ENCODE results near the gene OTOR.

Gene OTOR, protein sequence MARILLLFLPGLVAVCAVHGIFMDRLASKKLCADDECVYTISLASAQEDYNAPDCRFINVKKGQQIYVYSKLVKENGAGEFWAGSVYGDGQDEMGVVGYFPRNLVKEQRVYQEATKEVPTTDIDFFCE

DNA sequence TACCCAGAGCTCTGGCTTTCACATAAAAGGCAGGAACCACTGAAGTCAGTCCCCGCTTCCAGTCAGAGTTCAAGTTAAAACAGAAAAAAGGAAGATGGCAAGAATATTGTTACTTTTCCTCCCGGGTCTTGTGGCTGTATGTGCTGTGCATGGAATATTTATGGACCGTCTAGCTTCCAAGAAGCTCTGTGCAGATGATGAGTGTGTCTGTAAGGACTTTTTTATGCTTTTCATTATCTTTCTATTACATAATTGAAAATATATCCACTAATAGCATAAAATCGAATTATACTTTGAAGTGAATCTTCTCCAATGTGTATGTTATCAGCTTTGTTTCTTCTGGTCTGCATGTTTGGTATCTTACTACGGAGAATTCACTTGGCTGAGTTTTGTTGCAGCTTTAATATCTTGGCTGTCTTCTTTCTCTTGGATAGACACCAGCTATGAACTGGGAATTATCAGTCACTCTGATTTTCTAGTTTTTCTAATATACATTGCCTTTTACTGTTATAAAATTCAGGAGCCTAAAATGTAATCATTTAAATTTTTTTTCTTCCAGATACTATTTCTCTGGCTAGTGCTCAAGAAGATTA lies at the start of gene OTOR:
OTOR (plus strand) TSS at position 51 of the 593 bp plus-strand sequence; CDS start at position 95, 44 bp downstream.
- no peak for DNase-seq

DNA sequence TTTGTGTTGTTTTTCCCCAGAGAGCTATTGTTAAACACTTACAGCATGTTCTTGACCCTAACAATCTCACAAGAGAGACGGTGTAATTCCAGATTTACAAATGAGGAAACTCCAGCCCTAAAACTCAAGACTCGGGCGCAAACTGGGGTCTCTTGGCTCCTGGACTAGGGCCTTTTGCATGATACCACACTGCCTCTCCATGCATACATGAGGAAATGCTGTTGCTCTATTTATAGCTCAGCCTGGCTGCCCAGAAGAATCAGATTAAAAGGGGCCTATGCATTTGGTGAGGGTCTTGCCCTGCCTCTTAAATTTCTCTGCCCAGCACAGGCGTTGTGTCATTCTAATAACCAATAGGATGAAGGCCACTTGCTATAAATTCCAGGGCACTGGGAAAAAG lies 48.9 kb upstream of the OTOR start:
- DNase-seq, result no peak

DNA sequence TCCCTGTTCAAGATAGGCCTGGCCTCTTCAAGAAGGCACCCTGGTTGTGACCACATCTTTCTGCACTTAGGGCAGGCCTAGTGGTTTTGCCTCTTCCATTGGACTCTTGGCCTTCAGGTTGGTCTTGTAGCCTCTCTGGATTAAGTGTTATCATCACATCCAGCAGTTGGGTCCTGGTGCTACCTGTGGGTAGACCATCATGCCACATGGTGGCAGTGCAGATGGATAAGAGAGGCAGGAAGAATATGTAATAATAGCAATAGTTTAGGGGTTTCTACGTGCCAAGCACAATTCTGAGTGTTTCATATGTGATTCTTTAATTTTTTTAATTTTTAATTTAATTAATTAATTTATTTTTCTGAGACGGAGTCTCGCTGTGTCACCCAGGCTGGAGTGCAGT lies 46.9 kb upstream of the OTOR start:
- DNase-seq, result no peak

DNA sequence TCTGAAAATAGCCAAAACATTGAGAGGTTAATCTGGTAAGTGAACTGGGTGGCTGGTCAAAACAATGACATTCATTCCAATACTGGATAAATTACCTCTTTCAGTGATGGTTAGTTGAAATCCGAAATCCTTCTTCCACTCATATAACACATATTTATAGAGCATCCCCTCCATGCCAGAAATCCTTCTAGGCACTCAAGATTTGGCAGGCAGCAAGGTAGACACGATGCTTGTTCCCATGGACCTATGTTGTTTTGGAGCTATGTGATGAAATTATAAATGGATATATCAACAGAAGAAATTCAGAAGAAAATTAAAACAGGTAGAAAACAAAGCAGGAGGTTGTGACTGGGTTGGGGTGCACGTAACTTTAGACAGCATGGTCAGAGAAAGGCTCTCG lies 44.6 kb upstream of the OTOR start:
- no peak for DNase-seq

DNA sequence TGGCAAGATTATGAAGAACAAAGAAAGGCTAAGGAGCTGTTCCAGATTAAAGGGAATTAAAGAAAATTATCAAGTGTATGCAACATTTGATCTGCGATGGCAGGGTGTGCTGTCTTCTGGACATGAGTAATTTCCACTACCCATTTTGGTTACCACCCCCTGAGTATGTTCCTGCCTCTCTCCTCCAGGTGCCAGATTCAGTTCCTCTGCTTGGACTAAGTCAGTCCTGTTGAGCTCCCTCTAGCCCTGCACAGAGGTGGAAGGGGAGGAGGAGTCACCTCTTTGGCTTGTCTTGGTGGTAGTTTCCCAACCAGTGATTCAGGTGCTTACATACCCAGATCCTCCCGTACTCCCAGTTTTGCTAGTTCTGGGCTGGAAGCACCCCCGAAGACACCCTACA lies 40.5 kb upstream of the OTOR start:
- DNase-seq, result no peak

DNA sequence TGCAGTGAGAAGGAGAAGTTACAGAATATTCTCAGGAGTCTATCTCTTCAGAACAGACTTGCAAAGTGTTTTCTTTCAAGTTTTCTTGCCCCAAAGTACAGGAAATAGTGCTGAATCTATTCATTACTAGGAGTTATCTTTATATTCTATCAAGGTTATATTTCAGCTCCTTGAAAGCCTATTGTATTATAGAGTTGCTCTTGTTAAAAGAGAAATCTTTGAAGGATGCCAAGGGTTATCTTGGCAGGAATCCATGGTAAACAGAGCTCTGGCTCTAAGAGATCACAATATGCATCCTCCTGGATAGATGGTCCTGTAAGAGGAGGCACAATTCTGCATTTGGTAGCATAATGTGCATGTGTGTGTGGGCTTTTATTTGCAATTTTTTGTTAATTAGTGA lies 39.6 kb upstream of the OTOR start:
- no peak for DNase-seq

DNA sequence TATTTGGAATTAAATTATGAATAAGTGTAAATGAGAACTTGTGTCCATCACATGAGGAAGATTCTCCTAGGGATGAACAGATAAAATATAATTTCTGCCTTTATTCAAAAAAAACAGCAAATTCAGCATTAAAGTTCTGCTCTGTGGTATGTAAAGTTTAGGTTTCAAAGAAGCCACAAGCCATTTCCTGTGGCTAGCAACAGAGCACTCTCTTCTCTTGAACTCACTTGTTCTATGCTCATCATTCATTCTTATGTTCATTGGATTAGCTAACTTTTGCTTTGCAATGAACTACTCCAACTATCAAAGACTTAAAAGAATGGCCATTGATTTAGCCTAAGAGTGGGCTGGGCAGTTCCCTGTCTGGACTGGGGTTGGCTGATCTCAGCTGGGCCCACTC lies 39.1 kb upstream of the OTOR start:
- no peak for DNase-seq

DNA sequence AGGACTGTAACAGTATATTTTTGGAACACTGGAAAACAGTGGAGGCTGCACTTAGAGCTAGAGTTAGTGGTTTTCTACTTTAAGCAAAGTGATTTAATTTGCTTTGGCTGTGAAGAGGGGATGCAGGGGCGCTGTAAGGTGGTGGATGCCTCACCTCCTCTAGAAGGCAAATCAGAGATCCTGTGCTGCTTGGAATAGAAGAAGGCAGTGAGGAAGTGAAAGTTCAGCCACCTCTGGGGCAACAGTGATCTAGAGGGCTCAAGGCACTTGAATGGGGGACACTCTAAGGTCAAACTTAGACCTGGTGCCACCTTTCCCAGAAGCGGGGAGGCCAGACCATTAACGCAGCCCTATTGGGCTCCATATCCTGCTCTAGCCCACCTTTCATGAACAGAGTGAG lies 37.4 kb upstream of the OTOR start:
- no peak for DNase-seq

DNA sequence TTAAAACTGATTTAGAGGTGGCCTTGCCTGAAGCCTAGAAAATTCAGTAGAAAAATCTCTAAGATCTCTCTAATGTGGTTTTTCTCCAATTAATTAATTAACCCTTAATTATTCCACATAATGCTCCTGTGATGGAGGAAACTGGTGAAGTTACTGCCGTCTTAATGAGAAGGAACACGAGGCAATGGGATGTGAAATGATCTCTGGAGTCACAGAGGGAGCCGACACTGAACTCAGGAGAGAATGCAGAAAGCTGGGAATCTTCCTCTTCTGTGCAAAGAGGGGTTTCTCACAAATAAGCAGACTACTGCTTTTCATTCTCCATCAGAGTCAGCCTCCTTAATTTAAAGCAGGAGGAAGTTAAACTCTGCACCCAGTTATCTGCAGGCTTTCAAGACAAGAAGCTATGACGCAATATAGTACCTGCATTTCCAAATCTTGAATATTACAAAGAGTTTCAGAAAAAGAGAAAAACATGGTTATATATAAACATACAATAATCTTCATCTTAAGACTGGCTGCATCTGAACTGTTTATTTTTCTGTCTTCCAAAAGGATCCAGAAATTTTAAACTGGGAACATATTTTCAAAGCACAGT lies 36.4 kb upstream of the OTOR start:
- DNase-seq, result no peak

DNA sequence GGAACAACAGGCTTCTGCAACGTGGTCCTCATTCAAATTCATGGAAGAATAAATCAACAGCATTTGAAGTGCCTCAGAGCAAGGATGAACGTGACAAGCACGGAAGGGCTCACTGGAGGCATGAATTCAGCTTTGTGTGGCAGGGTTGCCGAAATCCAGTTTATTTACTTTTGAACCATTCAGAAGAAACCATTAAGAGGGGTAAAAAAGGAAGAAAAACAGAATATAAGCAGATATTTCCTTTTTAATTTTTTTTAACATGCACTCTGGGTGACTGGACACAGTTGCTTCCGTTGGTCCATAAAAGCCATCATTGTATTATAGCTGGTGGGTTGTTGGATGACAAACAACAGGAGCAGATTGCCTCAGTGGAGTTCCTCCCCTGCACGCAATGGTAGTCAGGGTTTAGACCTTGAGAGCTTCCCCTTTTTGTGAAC lies 35.6 kb upstream of the OTOR start:
- DNase-seq, result peak; percentile 71

DNA sequence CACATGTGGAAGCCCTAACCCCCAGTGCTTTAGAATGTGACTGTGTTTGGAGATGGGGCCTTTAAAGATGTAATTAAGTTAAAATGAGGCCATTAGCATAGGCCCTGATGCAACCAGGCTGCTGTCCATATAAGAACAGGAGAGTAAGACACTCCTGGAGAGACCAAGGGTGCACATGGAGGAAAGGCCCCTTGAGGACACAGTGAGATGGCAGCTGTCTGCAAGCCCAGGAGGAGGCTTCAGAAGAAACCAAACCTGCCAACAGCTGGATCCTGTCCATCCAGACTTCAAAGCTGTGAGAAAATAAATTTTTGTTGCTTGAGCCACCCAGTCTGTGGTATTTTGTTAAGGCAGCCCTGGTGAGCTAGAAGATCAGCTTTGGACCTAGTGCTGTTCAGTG lies 35.1 kb upstream of the OTOR start:
- DNase-seq, result no peak

DNA sequence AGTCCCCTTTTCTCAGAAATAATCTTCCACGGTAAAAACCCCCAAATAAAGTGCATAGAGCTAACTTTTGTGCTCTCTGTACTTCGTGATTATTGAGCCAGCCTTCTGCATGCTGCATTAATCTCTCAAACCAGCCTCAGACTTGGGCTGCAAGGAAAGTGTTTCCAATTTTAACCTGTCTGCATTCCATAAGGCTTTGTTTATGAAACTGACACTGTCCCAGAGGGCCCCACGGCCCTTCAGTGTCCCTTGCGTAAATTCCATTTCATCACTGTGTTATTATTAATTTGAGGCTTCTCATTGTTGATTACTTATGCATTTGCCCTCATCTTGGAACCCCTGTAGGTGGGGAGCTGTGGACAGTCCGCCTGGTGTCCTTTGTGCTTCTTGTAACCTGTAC lies 33.9 kb upstream of the OTOR start:
- DNase-seq, result no peak

DNA sequence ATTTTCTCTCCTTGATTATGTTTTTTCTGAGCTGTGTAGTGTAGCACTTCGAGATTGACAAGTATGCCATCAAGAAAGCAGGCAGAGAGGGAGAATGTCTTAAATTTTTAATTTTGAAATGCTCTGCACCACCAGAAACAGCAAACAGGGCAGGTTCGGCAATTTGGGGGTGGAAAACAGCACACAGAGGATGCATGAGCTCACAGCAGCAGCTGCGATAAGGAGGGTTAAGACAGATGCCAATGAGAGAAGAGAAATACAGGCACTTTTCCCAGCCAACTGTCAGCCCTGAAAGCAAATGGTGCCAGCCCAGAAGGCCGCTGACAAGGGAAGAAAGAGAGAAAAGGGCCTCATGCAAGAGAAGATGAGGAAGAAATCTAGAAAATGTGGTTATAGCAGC lies 33.4 kb upstream of the OTOR start:
- no peak for DNase-seq

DNA sequence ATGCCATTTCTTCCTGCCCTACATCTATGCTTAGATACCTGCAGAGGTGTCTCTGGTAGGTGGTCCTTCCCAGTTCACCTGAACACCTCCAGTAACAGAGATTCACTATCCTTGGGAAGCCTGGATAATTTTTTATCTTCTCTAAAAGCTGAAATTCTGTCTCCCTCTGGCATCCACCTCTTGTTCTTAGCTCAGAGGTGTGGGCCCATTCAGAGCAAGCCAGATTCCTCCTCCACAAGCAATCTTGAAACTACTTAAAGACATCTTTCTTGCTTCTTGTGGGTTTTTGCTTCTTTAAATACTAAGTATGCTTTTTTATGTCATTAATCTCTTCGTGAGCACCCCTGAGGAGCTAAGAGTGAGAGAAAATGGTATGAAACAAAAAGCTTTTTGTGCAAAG lies 28.7 kb upstream of the OTOR start:
- DNase-seq, result no peak

DNA sequence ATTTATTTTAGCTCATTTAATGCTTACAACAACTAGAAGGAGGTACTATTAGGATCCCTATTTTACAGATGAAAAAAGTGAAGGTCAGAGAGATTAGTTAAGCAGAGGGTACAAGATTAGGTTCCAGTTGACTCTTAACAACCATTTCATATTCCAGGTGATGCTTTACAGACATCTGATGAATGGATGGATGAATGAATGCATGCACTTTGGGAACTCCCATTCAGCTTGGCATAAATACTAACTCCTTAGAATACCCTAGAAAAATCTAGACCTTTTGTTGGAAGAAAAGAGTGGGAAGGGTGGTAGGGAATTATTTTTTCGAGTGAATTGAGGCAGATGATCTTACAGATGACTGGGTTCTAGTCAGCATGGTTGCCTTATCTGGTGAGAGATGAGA lies 19.1 kb upstream of the OTOR start:
- DNase-seq, result no peak

DNA sequence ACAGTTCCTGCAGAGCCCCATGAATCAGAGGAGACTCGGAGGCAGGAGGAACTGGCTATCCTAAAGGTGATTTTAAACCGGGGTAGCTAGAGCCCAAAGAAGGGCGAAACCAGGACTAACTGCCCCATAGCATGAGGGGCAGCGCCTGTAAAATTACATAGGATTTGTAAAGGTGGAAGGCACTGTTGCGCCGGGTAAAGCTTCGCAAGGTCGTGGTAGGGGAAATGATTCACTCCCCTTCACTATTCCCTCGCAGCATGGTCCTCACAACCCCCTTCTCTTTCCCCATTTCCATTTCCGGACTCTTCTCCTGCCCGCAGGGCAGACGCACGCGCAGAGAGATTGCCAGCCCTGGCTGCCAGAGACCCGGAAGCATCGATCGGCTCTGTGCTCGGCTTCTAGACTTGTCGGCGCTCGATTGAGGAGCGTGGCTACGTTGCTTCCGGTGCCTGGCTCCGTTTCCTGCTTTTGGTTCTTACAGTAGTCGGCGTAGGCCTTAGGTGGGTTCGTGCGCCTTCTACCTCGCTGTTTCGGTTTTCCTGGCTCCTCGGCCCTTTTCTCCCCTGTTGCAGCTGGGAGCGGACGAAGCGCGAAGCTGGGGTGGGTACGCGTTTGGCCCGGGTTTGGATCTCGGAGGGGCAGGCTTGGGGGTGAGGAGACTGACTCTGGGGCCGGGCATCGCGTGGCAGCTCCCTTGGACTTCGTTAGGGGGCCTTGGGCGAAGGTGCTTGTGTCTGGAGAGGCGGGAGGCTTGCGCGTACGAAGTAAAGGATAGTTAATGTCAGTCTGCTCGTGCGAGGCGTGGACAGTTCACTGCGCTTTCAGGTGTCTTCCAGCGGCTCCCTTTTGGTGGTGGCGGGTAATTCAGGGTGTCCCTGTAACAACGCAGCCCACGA lies 18.3 kb upstream of the OTOR start, which contains the start of gene SNRPB2:
SNRPB2 (plus strand) TSS at position 462 of the 896 bp plus-strand sequence. CDS start 1,677 bp downstream, outside the sequence.
- peak; percentile 89 for DNase-seq

DNA sequence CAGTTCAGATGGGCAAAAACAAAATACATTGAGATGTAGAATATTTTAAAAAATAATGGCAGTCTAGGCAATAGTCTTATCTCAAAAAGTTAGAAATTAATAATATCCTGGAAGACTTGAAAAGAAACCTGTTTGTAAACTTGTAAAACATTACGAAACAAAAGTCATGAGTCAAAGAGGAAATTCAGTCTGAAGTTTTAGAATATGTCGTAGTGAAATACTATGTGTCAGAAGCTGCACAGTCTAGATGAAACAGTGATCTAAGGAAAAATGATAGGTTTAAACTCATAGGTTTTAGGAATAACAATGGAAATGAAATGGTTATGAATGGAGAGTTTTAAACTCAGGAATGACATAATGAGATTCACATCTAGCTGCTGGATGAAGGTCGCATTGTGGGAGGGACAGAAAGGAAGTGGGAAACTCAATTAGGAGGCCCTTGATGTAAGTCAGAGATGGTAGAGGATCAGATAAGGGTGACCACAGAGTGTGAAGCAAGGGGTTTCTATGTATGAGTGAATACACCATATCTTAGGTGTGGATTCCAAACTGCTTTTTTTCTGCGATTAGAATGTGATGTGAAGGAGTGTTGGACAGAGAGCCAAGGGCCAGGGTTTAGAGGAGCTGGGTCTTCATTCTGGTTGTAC lies 15.5 kb upstream of the OTOR start:
- no peak for DNase-seq

DNA sequence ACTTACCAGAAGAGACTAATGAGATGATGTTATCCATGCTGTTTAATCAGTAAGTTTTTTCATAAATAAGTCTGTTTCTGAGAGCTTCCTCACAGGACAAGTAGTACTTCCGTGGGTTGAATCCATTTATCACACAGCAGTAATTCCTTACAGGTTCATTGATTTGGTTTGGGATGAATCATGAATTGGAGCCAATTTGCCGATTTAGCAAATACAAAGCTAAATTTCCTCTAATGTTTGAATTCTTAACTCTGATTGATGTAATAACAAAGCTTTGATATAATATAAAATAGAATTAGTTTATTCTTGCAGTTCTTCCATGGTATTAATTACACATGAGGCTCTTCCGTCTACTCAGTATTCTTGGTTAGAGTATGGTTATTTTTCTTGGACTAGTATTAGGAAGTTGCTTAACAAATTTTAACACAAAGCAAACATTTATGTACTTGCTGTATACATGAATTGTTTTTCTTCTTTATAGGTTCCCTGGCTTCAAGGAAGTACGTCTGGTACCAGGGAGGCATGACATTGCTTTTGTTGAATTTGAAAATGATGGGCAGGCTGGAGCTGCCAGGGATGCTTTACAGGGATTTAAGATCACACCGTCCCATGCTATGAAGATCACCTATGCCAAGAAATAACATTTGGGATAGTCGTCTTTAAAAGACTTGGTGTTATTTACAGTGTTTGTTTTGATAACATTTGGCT lies 7.6 kb upstream of the OTOR start:
- no peak for DNase-seq

DNA sequence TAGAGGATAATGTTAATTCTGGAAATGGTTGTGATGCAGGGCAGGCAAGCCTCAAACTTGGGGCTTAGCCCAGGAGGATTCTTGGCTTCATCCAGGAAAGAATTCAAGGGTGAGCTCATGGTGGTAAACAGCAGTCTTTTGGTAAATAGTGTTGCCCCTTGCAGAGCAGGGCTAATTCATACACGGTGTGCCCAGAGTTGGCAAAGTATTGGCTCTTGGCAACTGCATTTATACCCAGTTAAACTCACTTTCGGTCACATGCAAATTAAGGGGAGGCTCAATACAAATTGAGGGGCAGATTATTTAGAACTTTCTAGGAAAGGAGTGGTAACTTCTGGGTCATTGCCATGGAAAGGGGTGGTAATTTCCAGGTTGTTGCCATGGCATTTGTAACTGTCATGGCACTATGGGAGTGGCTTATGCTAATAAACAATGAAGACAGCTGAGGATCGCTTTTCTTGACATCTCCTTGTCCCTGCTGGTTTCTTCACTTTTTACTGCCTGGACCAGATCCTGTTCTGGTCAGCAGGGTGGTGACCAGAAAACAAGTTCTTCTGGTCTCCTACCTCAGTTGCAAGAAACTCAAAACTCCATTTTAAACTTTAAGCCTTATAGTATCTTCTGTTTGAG lies 3.9 kb upstream of the OTOR start:
- DNase-seq, result no peak

DNA sequence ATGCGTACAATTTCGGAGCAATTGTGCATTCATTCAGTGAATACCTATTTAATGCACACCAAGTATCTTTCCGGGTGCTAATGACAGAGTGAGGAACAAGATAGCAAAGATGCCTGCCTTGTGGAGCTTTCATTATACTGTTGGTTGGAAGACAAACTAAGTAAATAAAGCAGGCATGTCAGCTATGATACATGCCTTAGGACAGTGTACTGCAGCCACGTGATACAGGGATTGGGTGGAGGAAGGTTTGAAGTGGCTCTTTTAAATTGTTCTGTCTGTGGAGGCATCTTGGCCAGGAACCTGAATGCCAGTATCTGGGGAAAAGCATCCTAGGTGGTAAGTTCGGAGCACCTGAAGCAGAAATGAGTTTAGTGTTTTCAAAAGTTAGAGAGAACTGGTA lies 3.0 kb upstream of the OTOR start:
- DNase-seq, result no peak

DNA sequence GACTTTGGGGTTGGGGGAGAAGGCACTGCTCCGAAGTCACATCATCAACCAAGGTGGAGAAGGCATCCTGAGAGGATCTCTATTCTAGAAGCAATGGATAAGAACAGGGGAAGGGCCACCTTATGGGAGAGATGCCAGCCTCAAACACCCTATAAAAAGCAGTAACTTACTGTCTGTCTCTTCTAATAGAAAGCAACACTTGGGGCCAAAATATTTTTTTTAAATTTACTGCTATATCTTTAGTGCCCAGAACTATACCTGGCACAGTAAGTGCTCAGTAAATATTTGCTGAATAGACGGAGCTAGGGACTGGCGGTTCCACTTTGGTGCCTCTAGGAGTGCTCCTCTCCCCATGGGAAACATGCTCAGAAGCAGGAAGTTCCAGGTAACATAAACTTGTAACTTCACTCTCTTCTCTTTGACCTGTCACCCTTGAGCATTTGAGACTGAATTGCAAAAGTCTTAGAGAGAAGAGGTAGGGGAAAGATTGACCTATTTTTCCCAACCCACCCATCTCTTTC lies 807 bp upstream of the OTOR start:
- DNase-seq, result peak; percentile 14

DNA sequence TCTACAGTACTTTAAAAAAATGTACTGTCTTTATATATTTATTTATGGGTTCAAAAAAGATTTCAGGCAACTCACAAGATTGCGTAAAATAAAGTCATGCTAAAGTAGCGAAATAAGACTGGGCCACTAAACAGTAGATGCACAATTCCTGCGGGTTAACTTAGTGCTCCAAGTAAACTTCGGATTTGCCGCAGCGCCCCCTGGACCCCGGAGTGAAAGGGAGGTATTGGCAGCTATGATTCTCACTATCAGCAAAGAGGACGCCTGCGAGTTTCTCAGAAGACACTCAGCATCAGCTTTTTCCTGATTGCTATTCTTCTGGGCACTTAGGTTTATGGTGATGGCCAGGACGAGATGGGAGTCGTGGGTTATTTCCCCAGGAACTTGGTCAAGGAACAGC lies 1.4 kb downstream of the OTOR start:
- no peak for DNase-seq

Measured in DMS153 (cell line).